Esophagus (tissue), 2 donors: ENCODE results near the gene USP8. TPM values are rescaled to one million over a fixed set of nuclear protein-coding genes. Genes with fewer than 3 reads are reported as not detected.
"Not testable (repeated sequence)": the region's sequence is repeated elsewhere in the genome, so short reads cannot be mapped to it uniquely, and the experiment has no call there.

Experiments
- H3K27ac ChIP-seq, 2 donors: one replicate each; pipeline ENCODE4 v1.5.1; 2013; ENCODE audit warnings: low read depth in 2 of 2, mild to moderate bottlenecking in 2 of 2, inconsistent platforms in 1 of 2, low read length in 1 of 2, moderate library complexity in 1 of 2
- H3K27me3 ChIP-seq, 2 donors: one replicate each; pipeline ENCODE4 v1.6.1; 2013; ENCODE audit warnings: low read length in 2 of 2, control low read depth in 1 of 2, mild to moderate bottlenecking in 1 of 2; ENCODE audit not compliant: insufficient read depth in 2 of 2, control insufficient read depth in 1 of 2
- H3K36me3 ChIP-seq, 2 donors: one replicate each; pipeline ENCODE4 v1.6.1; 2013; ENCODE audit warnings: low read length in 1 of 2; ENCODE audit not compliant: control insufficient read depth in 2 of 2, insufficient read depth in 2 of 2
- H3K4me1 ChIP-seq, 2 donors: one replicate each; pipeline ENCODE4 v1.6.1; 2013; ENCODE audit warnings: low read length in 1 of 2; ENCODE audit not compliant: control insufficient read depth in 2 of 2, insufficient read depth in 2 of 2
- H3K4me3 ChIP-seq, 2 donors: one replicate each; pipeline ENCODE4 v1.5.1; 2013; ENCODE audit warnings: low read length in 2 of 2, mild to moderate bottlenecking in 2 of 2, low read depth in 1 of 2, moderate library complexity in 1 of 2
- H3K9me3 ChIP-seq, 2 donors: one replicate each; pipeline ENCODE4 v1.6.1; 2013; ENCODE audit warnings: mild to moderate bottlenecking in 2 of 2, low read depth in 1 of 2, low read length in 1 of 2, moderate library complexity in 1 of 2; ENCODE audit not compliant: control insufficient read depth in 2 of 2, insufficient read depth in 1 of 2
- WGBS, 2 donors: extraction: QIAGEN DNeasy Blood & Tissue Kit; methylation state at CpG; one replicate each; pipeline ENCODE4 v1.1.7; 2013; 5-methylcytosine and 5-hydroxymethylcytosine counted together
- polyA plus RNA-seq, 2 donors: library from polyadenylated mRNA; stranded (reverse); fragments of 200-250 nt; gene quantifications; one replicate each; pipeline ENCODE4 v1.2.3, GENCODE V29; 2013
- donor health status: healthy with polysubstance abuse.
- donor health status: Bipolar disorder and iron deficiency.

The USP8 gene
- polyA plus RNA-seq, 2 donors = 18.6 to 20.1 TPM

- Histone ChIP-seq H3K4me3 (no peak overlapping the region), H3K27ac (no peak overlapping the region), H3K27me3 (no peaks in the 10 kb centered on the region), H3K9me3 (no peaks in the 10 kb centered on the region), H3K4me1 (no peaks in the 10 kb centered on the region), H3K36me3 (peaks cover 2 to 4% of the 10 kb centered on the region in 2 donors)
- WGBS, 2 donors = 93 to 98% methylated on average over 3 of the region's 3 CpGs
Observed at GRCh38 chr15:50485389-50485788, 61.2 kb downstream of the USP8 start.

- peaks cover 2 to 4% of the 10 kb centered on the region in 2 donors for H3K36me3 ChIP-seq
- H3K27me3 ChIP-seq = no peaks in the 10 kb centered on the region
- H3K4me3 ChIP-seq = no peak overlapping the region
- no peaks in the 10 kb centered on the region for H3K4me1 ChIP-seq
- H3K27ac ChIP-seq = no peak overlapping the region
- H3K9me3 ChIP-seq = no peaks in the 10 kb centered on the region
Observed at GRCh38 chr15:50487287-50487686, 63.1 kb downstream of the USP8 start.

- H3K27ac ChIP-seq = no peak overlapping the region
- H3K27me3 ChIP-seq = no peaks in the 10 kb centered on the region
- no peaks in the 10 kb centered on the region for H3K4me1 ChIP-seq
- peaks cover 11 to 12% of the 10 kb centered on the region in 2 donors for H3K36me3 ChIP-seq
- WGBS, 2 donors = 97% methylated on average over 3 of the region's 3 CpGs
- no peaks in the 10 kb centered on the region for H3K9me3 ChIP-seq
- H3K4me3 ChIP-seq = no peak overlapping the region
Observed at GRCh38 chr15:50493625-50494024, 69.4 kb downstream of the USP8 start.

- not testable (repeated sequence) for H3K4me1 ChIP-seq, H3K4me3 ChIP-seq, H3K9me3 ChIP-seq, H3K27ac ChIP-seq, H3K27me3 ChIP-seq
- H3K36me3 ChIP-seq = peaks cover 11 to 12% of the 10 kb centered on the region in 2 donors
- 91 to 92% methylated on average over 2 of the region's 2 CpGs for WGBS, 2 donors
Observed at GRCh38 chr15:50494547-50494946, 70.3 kb downstream of the USP8 start.

GRCh38 chr15:50496692-50497091, 72.5 kb downstream of the USP8 start:
- Histone ChIP-seq H3K4me1 (no peaks in the 10 kb centered on the region), H3K9me3 (no peaks in the 10 kb centered on the region), H3K36me3 (peaks cover 10 to 11% of the 10 kb centered on the region in 2 donors), H3K27me3 (no peaks in the 10 kb centered on the region), H3K4me3 (no peak overlapping the region), H3K27ac (no peak overlapping the region)
- WGBS, 2 donors = 91 to 97% methylated on average over 2 of the region's 2 CpGs

GRCh38 chr15:50500352-50500751, 76.1 kb downstream of the USP8 start:
- peaks cover 3 to 7% of the 10 kb centered on the region in 2 donors for H3K36me3 ChIP-seq
- 65 to 74% methylated on average over 3 of the region's 3 CpGs for WGBS, 2 donors
- no peaks in the 10 kb centered on the region for H3K9me3 ChIP-seq

GRCh38 chr15:50501815-50502214, 77.6 kb downstream of the USP8 start:
- Histone ChIP-seq H3K4me1 (no peaks in the 10 kb centered on the region), H3K27me3 (no peaks in the 10 kb centered on the region), H3K9me3 (no peaks in the 10 kb centered on the region), H3K36me3 (peaks cover under 1 to 3% of the 10 kb centered on the region in 2 donors), H3K27ac (no peak overlapping the region), H3K4me3 (no peak overlapping the region)
- 94 to 100% methylated on average over 4 of the region's 4 CpGs for WGBS, 2 donors

More at GRCh38 chr15:50500352-50500751, 76.1 kb downstream of the USP8 start:
- Histone ChIP-seq H3K4me1 (no peaks in the 10 kb centered on the region), H3K4me3 (no peak overlapping the region), H3K27ac (no peak overlapping the region), H3K27me3 (no peaks in the 10 kb centered on the region)

- no peak overlapping the region for H3K27ac ChIP-seq
- WGBS, 2 donors = 87 to 93% methylated on average over 7 of the region's 7 CpGs
- no peaks in the 10 kb centered on the region for H3K9me3 ChIP-seq
- no peaks in the 10 kb centered on the region for H3K27me3 ChIP-seq
- H3K4me3 ChIP-seq = no peak overlapping the region
- H3K4me1 ChIP-seq = no peaks in the 10 kb centered on the region
- peaks cover 0 to 2% of the 10 kb centered on the region in 2 donors for H3K36me3 ChIP-seq
Observed at GRCh38 chr15:50503144-50503543, 78.9 kb downstream of the USP8 start.

GRCh38 chr15:50505656-50506055, 81.5 kb downstream of the USP8 start:
- not testable (repeated sequence) for H3K27ac ChIP-seq, H3K36me3 ChIP-seq, H3K27me3 ChIP-seq, H3K9me3 ChIP-seq, H3K4me1 ChIP-seq, H3K4me3 ChIP-seq
- WGBS, 2 donors = 79 to 83% methylated on average over 2 of the region's 2 CpGs

GRCh38 chr15:50506121-50506520, 81.9 kb downstream of the USP8 start:
- H3K4me3 ChIP-seq = no peak overlapping the region
- peaks cover 0 to 2% of the 10 kb centered on the region in 2 donors for H3K36me3 ChIP-seq
- H3K9me3 ChIP-seq = no peaks in the 10 kb centered on the region
- H3K4me1 ChIP-seq = no peaks in the 10 kb centered on the region
- H3K27me3 ChIP-seq = no peaks in the 10 kb centered on the region
- 74 to 80% methylated on average over 8 of the region's 8 CpGs for WGBS, 2 donors
- H3K27ac ChIP-seq = no peak overlapping the region
